Panc1 (cell line): ENCODE data around the gene GPALPP1.

ENCODE experiments used
- POLR2AphosphoS5 ChIP-seq: IDR thresholded peaks from 2 replicates; pipeline ENCODE4 v1.6.1; 2012; ENCODE audit warnings: mild to moderate bottlenecking, low read depth, low read length, moderate library complexity
- SIN3A ChIP-seq: IDR thresholded peaks from 2 replicates; pipeline ENCODE4 v1.6.1; 2012; ENCODE audit warnings: low read depth, mild to moderate bottlenecking, low read length, moderate library complexity, borderline replicate concordance; ENCODE audit not compliant: insufficient read depth
- TCF7L2 ChIP-seq: IDR thresholded peaks from 2 replicates; pipeline ENCODE4 v1.6.1; 2011; ENCODE audit warnings: mild to moderate bottlenecking, low read depth, low read length, inconsistent platforms
- TF ChIP-seq, protein P1 (sequence below): fragments of 450-650 bp; IDR thresholded peaks from 2 replicates; pipeline ENCODE4 v1.5.1; 2017; ENCODE audit warnings: mild to moderate bottlenecking
- TF ChIP-seq, protein P2 (sequence below), 2 experiments: IDR thresholded peaks; 2 replicates each; pipeline ENCODE4 v1.6.1; 2011 to 2012; ENCODE audit warnings: low read depth in 2 of 2, control low read depth in 1 of 2, low read length in 1 of 2, mild to moderate bottlenecking in 1 of 2, moderate library complexity in 1 of 2; ENCODE audit not compliant: insufficient read depth in 1 of 2

DNA sequence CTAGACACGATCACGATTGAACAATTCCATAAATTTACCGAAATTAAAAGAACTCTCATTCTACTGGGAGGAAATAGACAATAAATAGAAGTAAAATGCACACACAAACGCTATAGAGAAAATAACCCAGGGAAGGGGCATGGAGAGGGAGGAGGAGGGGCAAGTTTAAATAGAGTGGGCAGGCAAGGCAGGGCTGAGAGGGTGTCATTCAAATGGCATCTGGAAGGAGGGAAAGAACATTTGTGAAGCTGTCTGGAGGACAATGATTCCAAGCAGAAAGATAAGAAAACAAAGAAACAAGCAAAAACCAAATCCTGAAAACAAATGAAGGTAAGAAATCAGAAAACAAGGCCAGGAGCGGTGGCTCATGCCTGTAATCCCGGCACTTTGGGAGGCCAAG is 85.4 kb downstream of the GPALPP1 start:
- TF ChIP-seq, protein P1, sequence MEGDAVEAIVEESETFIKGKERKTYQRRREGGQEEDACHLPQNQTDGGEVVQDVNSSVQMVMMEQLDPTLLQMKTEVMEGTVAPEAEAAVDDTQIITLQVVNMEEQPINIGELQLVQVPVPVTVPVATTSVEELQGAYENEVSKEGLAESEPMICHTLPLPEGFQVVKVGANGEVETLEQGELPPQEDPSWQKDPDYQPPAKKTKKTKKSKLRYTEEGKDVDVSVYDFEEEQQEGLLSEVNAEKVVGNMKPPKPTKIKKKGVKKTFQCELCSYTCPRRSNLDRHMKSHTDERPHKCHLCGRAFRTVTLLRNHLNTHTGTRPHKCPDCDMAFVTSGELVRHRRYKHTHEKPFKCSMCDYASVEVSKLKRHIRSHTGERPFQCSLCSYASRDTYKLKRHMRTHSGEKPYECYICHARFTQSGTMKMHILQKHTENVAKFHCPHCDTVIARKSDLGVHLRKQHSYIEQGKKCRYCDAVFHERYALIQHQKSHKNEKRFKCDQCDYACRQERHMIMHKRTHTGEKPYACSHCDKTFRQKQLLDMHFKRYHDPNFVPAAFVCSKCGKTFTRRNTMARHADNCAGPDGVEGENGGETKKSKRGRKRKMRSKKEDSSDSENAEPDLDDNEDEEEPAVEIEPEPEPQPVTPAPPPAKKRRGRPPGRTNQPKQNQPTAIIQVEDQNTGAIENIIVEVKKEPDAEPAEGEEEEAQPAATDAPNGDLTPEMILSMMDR = no peak
- TF ChIP-seq, protein P2, sequence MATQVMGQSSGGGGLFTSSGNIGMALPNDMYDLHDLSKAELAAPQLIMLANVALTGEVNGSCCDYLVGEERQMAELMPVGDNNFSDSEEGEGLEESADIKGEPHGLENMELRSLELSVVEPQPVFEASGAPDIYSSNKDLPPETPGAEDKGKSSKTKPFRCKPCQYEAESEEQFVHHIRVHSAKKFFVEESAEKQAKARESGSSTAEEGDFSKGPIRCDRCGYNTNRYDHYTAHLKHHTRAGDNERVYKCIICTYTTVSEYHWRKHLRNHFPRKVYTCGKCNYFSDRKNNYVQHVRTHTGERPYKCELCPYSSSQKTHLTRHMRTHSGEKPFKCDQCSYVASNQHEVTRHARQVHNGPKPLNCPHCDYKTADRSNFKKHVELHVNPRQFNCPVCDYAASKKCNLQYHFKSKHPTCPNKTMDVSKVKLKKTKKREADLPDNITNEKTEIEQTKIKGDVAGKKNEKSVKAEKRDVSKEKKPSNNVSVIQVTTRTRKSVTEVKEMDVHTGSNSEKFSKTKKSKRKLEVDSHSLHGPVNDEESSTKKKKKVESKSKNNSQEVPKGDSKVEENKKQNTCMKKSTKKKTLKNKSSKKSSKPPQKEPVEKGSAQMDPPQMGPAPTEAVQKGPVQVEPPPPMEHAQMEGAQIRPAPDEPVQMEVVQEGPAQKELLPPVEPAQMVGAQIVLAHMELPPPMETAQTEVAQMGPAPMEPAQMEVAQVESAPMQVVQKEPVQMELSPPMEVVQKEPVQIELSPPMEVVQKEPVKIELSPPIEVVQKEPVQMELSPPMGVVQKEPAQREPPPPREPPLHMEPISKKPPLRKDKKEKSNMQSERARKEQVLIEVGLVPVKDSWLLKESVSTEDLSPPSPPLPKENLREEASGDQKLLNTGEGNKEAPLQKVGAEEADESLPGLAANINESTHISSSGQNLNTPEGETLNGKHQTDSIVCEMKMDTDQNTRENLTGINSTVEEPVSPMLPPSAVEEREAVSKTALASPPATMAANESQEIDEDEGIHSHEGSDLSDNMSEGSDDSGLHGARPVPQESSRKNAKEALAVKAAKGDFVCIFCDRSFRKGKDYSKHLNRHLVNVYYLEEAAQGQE (IDR thresholded peaks at IDR 0.05; ENCODE audit: insufficient read depth in 1 of 2, low read depth in 2 of 2, low read length in 1 of 2) = no peak
- TF ChIP-seq TCF7L2 (no peak), POLR2AphosphoS5 (no peak), SIN3A (no peak)
